ENCODE results near the gene ACP4.
"Not testable (repeated sequence)": the region's sequence is repeated elsewhere in the genome, so short reads cannot be mapped to it uniquely, and the experiment has no call there.

Gene ACP4

DNA sequence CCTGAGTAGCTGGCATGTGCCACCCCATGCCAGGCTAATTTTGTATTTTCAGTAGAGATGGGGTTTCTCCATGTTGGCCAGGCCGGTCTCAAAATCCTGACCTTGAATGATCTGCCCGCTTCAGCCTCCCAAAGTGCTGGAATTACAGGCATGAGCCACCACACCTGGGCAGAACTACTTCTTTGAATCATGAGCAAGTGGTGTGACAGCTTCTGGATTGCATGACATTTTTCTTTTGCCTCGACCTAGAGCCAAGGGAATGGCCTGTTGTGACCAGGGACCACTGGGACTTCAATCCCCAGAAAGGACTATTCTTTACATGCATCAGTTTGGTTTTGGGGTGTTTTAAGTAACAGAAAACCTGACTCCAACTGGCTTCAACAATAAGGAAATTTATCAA is 17.3 kb upstream of the ACP4 start:
- not testable (repeated sequence) for H3K9me3 ChIP-seq (ENCODE audit: control insufficient read depth, insufficient read depth, low read length); H3K27me3 ChIP-seq (ENCODE audit: control insufficient read depth, insufficient read depth, low read length); DNase-seq (ENCODE audit: low read depth, low spot score); H3K27ac ChIP-seq (ENCODE audit: low read length); H3K4me1 ChIP-seq (ENCODE audit: control insufficient read depth, insufficient read depth, low read length); H3K36me3 ChIP-seq (ENCODE audit: control insufficient read depth, insufficient read depth, low read length); H3K4me3 ChIP-seq (ENCODE audit: low read length)
- WGBS (ENCODE audit: insufficient coverage, insufficient read length) = no CpG with 5 or more reads among the region's 3 CpGs

- H3K9me3 ChIP-seq (ENCODE audit: control insufficient read depth, insufficient read depth, low read length); DNase-seq (ENCODE audit: low read depth, low spot score); H3K27me3 ChIP-seq (ENCODE audit: control insufficient read depth, insufficient read depth, low read length); H3K4me1 ChIP-seq (ENCODE audit: control insufficient read depth, insufficient read depth, low read length); H3K4me3 ChIP-seq (ENCODE audit: low read length); H3K27ac ChIP-seq (ENCODE audit: low read length); H3K36me3 ChIP-seq (ENCODE audit: control insufficient read depth, insufficient read depth, low read length): not testable (repeated sequence)
- no CpG with 5 or more reads among the region's 7 CpGs for WGBS (ENCODE audit: insufficient coverage, insufficient read length)
Observed at GRCh38 chr19:50773454-50773853, 16.8 kb upstream of the ACP4 start.

DNA sequence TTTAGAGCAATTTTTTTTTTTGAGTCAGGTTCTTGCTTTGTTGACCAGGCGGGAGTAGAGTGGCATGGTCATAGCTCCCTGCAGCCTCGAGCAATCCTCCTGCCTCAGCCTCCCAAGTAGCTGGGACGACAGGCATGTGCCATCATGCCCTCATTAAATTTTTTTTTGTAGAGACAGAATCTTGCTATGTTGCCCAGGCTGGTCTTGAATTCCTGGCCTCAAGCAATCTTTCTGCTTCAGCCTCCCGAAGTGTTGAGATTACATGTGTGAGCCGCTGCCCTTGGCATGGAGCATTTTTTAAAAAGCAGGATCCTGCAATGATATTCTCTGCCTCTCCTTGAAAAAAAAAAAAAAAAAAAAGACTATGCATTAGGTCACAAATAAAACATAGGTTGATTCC is 14.1 kb upstream of the ACP4 start:
- Histone ChIP-seq H3K4me1 (ENCODE audit: control insufficient read depth, insufficient read depth, low read length) (no peaks in the 10 kb centered on the region; the same call in 1 of the 2 replicates), H3K27me3 (ENCODE audit: control insufficient read depth, insufficient read depth, low read length) (no peaks in the 10 kb centered on the region), H3K27ac (ENCODE audit: low read length) (no peak overlapping the region), H3K9me3 (ENCODE audit: control insufficient read depth, insufficient read depth, low read length) (peaks cover 4% of the 10 kb centered on the region; the same call in 1 of the 2 replicates), H3K36me3 (ENCODE audit: control insufficient read depth, insufficient read depth, low read length) (no peaks in the 10 kb centered on the region), H3K4me3 (ENCODE audit: low read length) (no peak overlapping the region)
- DNase-seq (ENCODE audit: low read depth, low spot score) = no peak
- no CpG with 5 or more reads among the region's 5 CpGs for WGBS (ENCODE audit: insufficient coverage, insufficient read length)

GRCh38 chr19:50777261-50777660 is 13.0 kb upstream of the ACP4 start:
- Histone ChIP-seq H3K4me3 (ENCODE audit: low read length) (no peak overlapping the region), H3K36me3 (ENCODE audit: control insufficient read depth, insufficient read depth, low read length) (no peaks in the 10 kb centered on the region), H3K9me3 (ENCODE audit: control insufficient read depth, insufficient read depth, low read length) (peaks cover 4% of the 10 kb centered on the region; the same call in 1 of the 2 replicates), H3K27ac (ENCODE audit: low read length) (no peak overlapping the region), H3K27me3 (ENCODE audit: control insufficient read depth, insufficient read depth, low read length) (no peaks in the 10 kb centered on the region), H3K4me1 (ENCODE audit: control insufficient read depth, insufficient read depth, low read length) (no peaks in the 10 kb centered on the region; the same call in 1 of the 2 replicates)
- no peak for DNase-seq (ENCODE audit: low read depth, low spot score)
- 100% methylated on average over 1 of the region's 4 CpGs for WGBS (ENCODE audit: insufficient coverage, insufficient read length)

DNA sequence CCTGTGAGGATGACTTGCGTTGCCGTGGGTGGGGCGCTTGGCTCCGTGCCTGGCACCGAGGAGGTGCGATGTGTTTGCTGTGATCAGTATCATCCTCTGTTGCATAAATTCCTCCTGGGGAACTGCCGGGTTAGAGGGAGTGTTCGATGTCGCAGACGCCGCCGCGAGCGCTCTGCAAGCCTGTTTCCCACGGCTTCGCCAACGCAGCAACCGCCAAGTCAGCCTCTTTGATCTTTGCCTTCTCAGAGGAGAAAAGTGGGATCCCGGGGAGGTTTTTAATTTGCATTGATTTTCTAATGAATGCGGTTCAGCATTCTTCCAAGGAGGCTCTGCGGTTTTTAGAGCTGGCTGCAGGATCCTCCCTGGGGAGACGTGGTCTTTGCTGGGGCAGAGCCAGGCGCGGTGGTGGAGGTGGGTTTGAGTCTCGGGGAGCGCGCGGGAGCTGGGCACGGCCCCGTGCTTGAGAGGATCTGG is 12.3 kb upstream of the ACP4 start:
- H3K4me1 ChIP-seq (ENCODE audit: control insufficient read depth, insufficient read depth, low read length) = no peaks in the 10 kb centered on the region; the same call in 1 of the 2 replicates
- H3K9me3 ChIP-seq (ENCODE audit: control insufficient read depth, insufficient read depth, low read length) = peaks cover 3% of the 10 kb centered on the region; the same call in 1 of the 2 replicates
- H3K27me3 ChIP-seq (ENCODE audit: control insufficient read depth, insufficient read depth, low read length) = no peaks in the 10 kb centered on the region
- WGBS (ENCODE audit: insufficient coverage, insufficient read length) = no CpG with 5 or more reads among the region's 30 CpGs
- H3K4me3 ChIP-seq (ENCODE audit: low read length) = no peak overlapping the region
- no peak overlapping the region for H3K27ac ChIP-seq (ENCODE audit: low read length)
- H3K36me3 ChIP-seq (ENCODE audit: control insufficient read depth, insufficient read depth, low read length) = no peaks in the 10 kb centered on the region
- DNase-seq (ENCODE audit: low read depth, low spot score) = no peak

- Histone ChIP-seq H3K36me3 (ENCODE audit: control insufficient read depth, insufficient read depth, low read length) (no peaks in the 10 kb centered on the region), H3K4me1 (ENCODE audit: control insufficient read depth, insufficient read depth, low read length) (no peaks in the 10 kb centered on the region; the same call in 1 of the 2 replicates), H3K4me3 (ENCODE audit: low read length) (no peak overlapping the region), H3K27me3 (ENCODE audit: control insufficient read depth, insufficient read depth, low read length) (no peaks in the 10 kb centered on the region), H3K27ac (ENCODE audit: low read length) (no peak overlapping the region), H3K9me3 (ENCODE audit: control insufficient read depth, insufficient read depth, low read length) (peaks cover 3% of the 10 kb centered on the region; the same call in 1 of the 2 replicates)
- no CpG with 5 or more reads among the region's 7 CpGs for WGBS (ENCODE audit: insufficient coverage, insufficient read length)
- no peak for DNase-seq (ENCODE audit: low read depth, low spot score)
Observed at GRCh38 chr19:50778906-50779430, 11.2 kb upstream of the ACP4 start.

GRCh38 chr19:50779504-50780457 is 10.4 kb upstream of the ACP4 start:
- peaks cover 3% of the 10 kb centered on the region; the same call in 1 of the 2 replicates for H3K9me3 ChIP-seq (ENCODE audit: control insufficient read depth, insufficient read depth, low read length)
- no peak overlapping the region for H3K4me3 ChIP-seq (ENCODE audit: low read length)
- H3K36me3 ChIP-seq (ENCODE audit: control insufficient read depth, insufficient read depth, low read length) = no peaks in the 10 kb centered on the region
- no CpG with 5 or more reads among the region's 25 CpGs for WGBS (ENCODE audit: insufficient coverage, insufficient read length)
- no peak overlapping the region for H3K27ac ChIP-seq (ENCODE audit: low read length)
- DNase-seq (ENCODE audit: low read depth, low spot score) = no peak
- H3K4me1 ChIP-seq (ENCODE audit: control insufficient read depth, insufficient read depth, low read length) = no peaks in the 10 kb centered on the region; the same call in 1 of the 2 replicates
- no peaks in the 10 kb centered on the region for H3K27me3 ChIP-seq (ENCODE audit: control insufficient read depth, insufficient read depth, low read length)

DNA sequence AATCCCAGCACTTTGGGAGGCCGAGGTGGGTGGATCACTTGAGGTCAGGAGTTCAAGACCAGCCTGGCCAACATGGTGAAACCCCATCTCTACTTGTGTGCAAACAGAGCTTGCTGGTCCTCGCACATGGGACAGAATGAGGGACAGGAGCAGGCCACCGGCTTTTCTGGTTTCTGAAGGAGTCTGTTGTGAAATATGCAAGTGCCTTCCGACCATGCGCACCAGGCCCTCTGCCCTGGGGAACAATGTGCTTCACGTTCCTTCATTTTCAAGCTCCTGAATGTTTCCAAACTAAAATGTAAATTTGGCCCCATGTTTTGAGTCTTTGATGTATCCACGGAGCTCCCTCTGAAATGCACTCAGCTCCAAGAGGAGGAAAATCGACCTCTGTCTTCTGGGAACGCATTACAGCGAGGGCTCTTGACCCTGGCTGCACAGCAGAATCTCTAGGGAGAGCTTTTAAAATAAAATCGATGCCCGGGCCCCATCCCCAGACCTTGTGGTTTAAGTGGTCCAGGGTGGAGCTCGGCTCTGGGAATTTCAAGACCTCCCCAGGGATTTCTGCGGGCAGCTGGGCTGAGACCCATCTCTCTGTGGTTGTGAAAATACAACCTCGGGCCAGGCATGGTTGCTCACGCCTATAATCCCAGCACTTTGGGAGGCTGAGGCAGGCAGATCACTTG is 9.3 kb upstream of the ACP4 start:
- Histone ChIP-seq H3K36me3 (ENCODE audit: control insufficient read depth, insufficient read depth, low read length) (no peaks in the 10 kb centered on the region), H3K4me3 (ENCODE audit: low read length) (no peak overlapping the region), H3K27me3 (ENCODE audit: control insufficient read depth, insufficient read depth, low read length) (no peaks in the 10 kb centered on the region), H3K27ac (ENCODE audit: low read length) (no peak overlapping the region), H3K4me1 (ENCODE audit: control insufficient read depth, insufficient read depth, low read length) (no peaks in the 10 kb centered on the region; the same call in 1 of the 2 replicates), H3K9me3 (ENCODE audit: control insufficient read depth, insufficient read depth, low read length) (peaks cover 3% of the 10 kb centered on the region; the same call in 1 of the 2 replicates)
- WGBS (ENCODE audit: insufficient coverage, insufficient read length) = no CpG with 5 or more reads among the region's 16 CpGs
- no peak for DNase-seq (ENCODE audit: low read depth, low spot score)

DNA sequence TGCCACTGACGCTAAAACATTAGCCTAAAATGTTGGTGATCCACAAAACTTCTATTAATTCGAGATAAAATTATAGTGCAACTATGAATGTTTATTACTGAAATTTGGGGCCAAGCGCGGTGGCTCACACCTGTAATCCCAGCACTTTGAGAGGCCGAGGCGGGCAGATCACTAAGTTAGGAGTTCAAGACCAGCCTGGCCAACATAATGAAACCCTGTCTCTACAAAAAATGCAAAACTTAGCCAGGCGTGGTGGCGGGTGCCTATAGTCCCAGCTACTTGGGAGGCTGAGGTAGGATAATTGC is 6.4 kb upstream of the ACP4 start:
- not testable (repeated sequence) for H3K36me3 ChIP-seq (ENCODE audit: control insufficient read depth, insufficient read depth, low read length); H3K4me3 ChIP-seq (ENCODE audit: low read length); DNase-seq (ENCODE audit: low read depth, low spot score); H3K4me1 ChIP-seq (ENCODE audit: control insufficient read depth, insufficient read depth, low read length); H3K9me3 ChIP-seq (ENCODE audit: control insufficient read depth, insufficient read depth, low read length); H3K27me3 ChIP-seq (ENCODE audit: control insufficient read depth, insufficient read depth, low read length); H3K27ac ChIP-seq (ENCODE audit: low read length)
- no CpG with 5 or more reads among the region's 8 CpGs for WGBS (ENCODE audit: insufficient coverage, insufficient read length)

GRCh38 chr19:50784710-50785109 is 5.5 kb upstream of the ACP4 start:
- H3K27me3 ChIP-seq (ENCODE audit: control insufficient read depth, insufficient read depth, low read length) = no peaks in the 10 kb centered on the region
- no peaks in the 10 kb centered on the region for H3K9me3 ChIP-seq (ENCODE audit: control insufficient read depth, insufficient read depth, low read length)
- no peaks in the 10 kb centered on the region for H3K4me1 ChIP-seq (ENCODE audit: control insufficient read depth, insufficient read depth, low read length)
- no peak for DNase-seq (ENCODE audit: low read depth, low spot score)
- no peaks in the 10 kb centered on the region for H3K36me3 ChIP-seq (ENCODE audit: control insufficient read depth, insufficient read depth, low read length)
- H3K4me3 ChIP-seq (ENCODE audit: low read length) = no peak overlapping the region
- WGBS (ENCODE audit: insufficient coverage, insufficient read length) = no CpG with 5 or more reads among the region's 3 CpGs
- no peak overlapping the region for H3K27ac ChIP-seq (ENCODE audit: low read length)

All from iPS DF 6.9 (cell line).